Liver (tissue), 9 donors: ENCODE results near the gene CACNA1I. TPM values are rescaled to one million over a fixed set of nuclear protein-coding genes. Genes with fewer than 3 reads are reported as not detected.

Experiments
- DNase-seq: peaks from one replicate; pipeline ENCODE4 v3.0.0-alpha.2; 2017; ENCODE audit warnings: low spot score
- H3K27ac ChIP-seq, 2 donors: one replicate each; pipeline ENCODE4 v1.7.0; 2013; ENCODE audit warnings: inconsistent platforms in 2 of 2, low read length in 2 of 2, control low read depth in 1 of 2, low read depth in 1 of 2, mild to moderate bottlenecking in 1 of 2
- H3K27me3 ChIP-seq, 4 donors: one replicate each; pipeline versions ENCODE4 v1.6.1 to v1.7.0; 2013; ENCODE audit warnings: low read length in 3 of 4, inconsistent platforms in 1 of 4, mild to moderate bottlenecking in 1 of 4, moderate library complexity in 1 of 4; ENCODE audit not compliant: control insufficient read depth in 4 of 4, insufficient read depth in 4 of 4
- H3K36me3 ChIP-seq, 4 donors: one replicate each; pipeline versions ENCODE4 v1.6.1 to v1.7.0; 2013; ENCODE audit warnings: low read length in 3 of 4, mild to moderate bottlenecking in 3 of 4, low read depth in 1 of 4, moderate library complexity in 1 of 4; ENCODE audit not compliant: control insufficient read depth in 4 of 4, insufficient read depth in 3 of 4
- H3K4me1 ChIP-seq, 4 donors: one replicate each; pipeline versions ENCODE4 v1.6.1 to v1.7.0; 2013; ENCODE audit warnings: low read length in 3 of 4, mild to moderate bottlenecking in 3 of 4, moderate library complexity in 1 of 4; ENCODE audit not compliant: control insufficient read depth in 4 of 4, insufficient read depth in 4 of 4
- H3K4me3 ChIP-seq, 3 donors: one replicate each; pipeline versions ENCODE4 v1.6.1 to v1.7.0; 2013; ENCODE audit warnings: low read length in 3 of 3, control low read depth in 1 of 3, low read depth in 1 of 3, mild to moderate bottlenecking in 1 of 3
- H3K9ac ChIP-seq, 2 donors: one replicate each; pipeline ENCODE4 v1.7.0; 2013; ENCODE audit warnings: low read length in 2 of 2, mild to moderate bottlenecking in 2 of 2, moderate library complexity in 2 of 2, control low read depth in 1 of 2, low read depth in 1 of 2
- H3K9me3 ChIP-seq, 4 donors: one replicate each; pipeline versions ENCODE4 v1.6.1 to v1.7.0; 2013; ENCODE audit warnings: low read length in 3 of 4; ENCODE audit not compliant: control insufficient read depth in 4 of 4
- CTCF ChIP-seq: fragments of 150-350 bp; IDR thresholded peaks from 2 replicates; pipeline ENCODE4 v1.5.1; 2017; ENCODE audit warnings: improper control_type of control experiment, low read depth, low read length; ENCODE audit not compliant: missing input control
- EGR1 ChIP-seq, 2 donors: IDR thresholded peaks; 2 replicates each; pipeline ENCODE4 v1.6.1; 2016 to 2018; ENCODE audit warnings: antibody characterized with exemption in 2 of 2, low read depth in 2 of 2
- FOXA1 ChIP-seq: IDR thresholded peaks from 2 replicates; pipeline ENCODE4 v1.6.1; 2016; ENCODE audit warnings: antibody characterized with exemption
- FOXA2 ChIP-seq: IDR thresholded peaks from 2 replicates; pipeline ENCODE4 v1.6.1; 2016; ENCODE audit warnings: antibody characterized with exemption
- GABPA ChIP-seq, 2 donors: IDR thresholded peaks in 1 of 2; conservative IDR thresholded peaks in 1 of 2; 2 replicates each; pipeline ENCODE4 v1.6.1; 2016; ENCODE audit warnings: antibody characterized with exemption in 2 of 2, mild to moderate bottlenecking in 1 of 2, moderate library complexity in 1 of 2
- HNF4G ChIP-seq: IDR thresholded peaks from 2 replicates; pipeline ENCODE4 v1.6.1; 2016; ENCODE audit warnings: antibody characterized with exemption
- JUND ChIP-seq, 2 donors: IDR thresholded peaks; 2 replicates each; pipeline ENCODE4 v1.6.1; 2016; ENCODE audit warnings: antibody characterized with exemption in 2 of 2
- NR2F2 ChIP-seq: IDR thresholded peaks from 2 replicates; pipeline ENCODE4 v1.6.1; 2016; ENCODE audit warnings: antibody characterized with exemption
- RAD21 ChIP-seq, 2 donors: IDR thresholded peaks; 2 replicates each; pipeline ENCODE4 v1.6.1; 2016; ENCODE audit warnings: antibody characterized with exemption in 2 of 2, mild to moderate bottlenecking in 2 of 2
- RXRA ChIP-seq, 2 donors: IDR thresholded peaks; 2 replicates each; pipeline ENCODE4 v1.6.1; 2017 to 2018; ENCODE audit warnings: antibody characterized with exemption in 2 of 2, mild to moderate bottlenecking in 1 of 2
- SP1 ChIP-seq: IDR thresholded peaks from 2 replicates; pipeline ENCODE4 v1.6.1; 2018; ENCODE audit warnings: antibody characterized with exemption, mild to moderate bottlenecking
- TAF1 ChIP-seq: conservative IDR thresholded peaks from 2 replicates; pipeline ENCODE4 v1.6.1; 2016; ENCODE audit warnings: antibody characterized with exemption, mild to moderate bottlenecking
- YY1 ChIP-seq: IDR thresholded peaks from 2 replicates; pipeline ENCODE4 v1.6.1; 2016; ENCODE audit warnings: antibody characterized with exemption, mild to moderate bottlenecking
- WGBS: extraction: QIAGEN DNeasy Blood & Tissue Kit; methylation state at CpG from one replicate; pipeline ENCODE4 v1.1.7; 2013; 5-methylcytosine and 5-hydroxymethylcytosine counted together
- polyA plus RNA-seq, 2 donors: library from polyadenylated mRNA; stranded (reverse) in 1 of 2; unstranded in 1 of 2; fragments of 200-250 nt in 1 of 2; fragments of >200 nt in 1 of 2; fragmentation: Nextera tagmentation in 1 of 2; extraction: Ambion mirVana in 1 of 2; gene quantifications; one replicate each; pipeline versions ENCODE4 v1.2.1 to v1.2.3, GENCODE V29; 2013 to 2015
- total RNA-seq, 2 donors: library from RNA; depleted of rRNA; stranded (reverse); fragments of >200 nt; gene quantifications; one replicate each; pipeline ENCODE4 v1.2.3, GENCODE V29; 2014
- TF ChIP-seq, protein P1 (sequence below): IDR thresholded peaks from 2 replicates; pipeline ENCODE4 v1.6.1; 2016; ENCODE audit warnings: antibody characterized with exemption
- TF ChIP-seq, protein P2 (sequence below): IDR thresholded peaks from 2 replicates; pipeline ENCODE4 v1.6.1; 2016; ENCODE audit warnings: antibody characterized with exemption
- TF ChIP-seq, protein P3 (sequence below): IDR thresholded peaks from 2 replicates; pipeline ENCODE4 v1.6.1; 2016; ENCODE audit warnings: antibody characterized with exemption, mild to moderate bottlenecking
- donor health status: healthy.
- donor health status: healthy.
- donor health status: healthy.
- donor health status: healthy.
- donor health status: healthy.

The CACNA1I gene
- total and polyA plus RNA-seq, 4 donors = under 0.01 to 0.14 (median 0.01) TPM; not detected in 1

GRCh38 chr22:39734866-39735265 lies 164.3 kb downstream of the CACNA1I start:
- no peak overlapping the region for H3K4me3 ChIP-seq
- no peak overlapping the region for H3K9ac ChIP-seq
- no peak overlapping the region for H3K27ac ChIP-seq
- no peak for DNase-seq
- WGBS = 69% methylated on average over 5 of the region's 5 CpGs
- peaks cover 0 to 4% (median 0%) of the 10 kb centered on the region in 4 donors for H3K9me3 ChIP-seq
- H3K4me1 ChIP-seq = no peaks in the 10 kb centered on the region
- no peak for TF ChIP-seq HNF4G
- TF ChIP-seq RAD21 (IDR thresholded peaks at IDR 0.05) = no peak
- no peak for TF ChIP-seq JUND (IDR thresholded peaks at IDR 0.05)
- TF ChIP-seq, protein P1, sequence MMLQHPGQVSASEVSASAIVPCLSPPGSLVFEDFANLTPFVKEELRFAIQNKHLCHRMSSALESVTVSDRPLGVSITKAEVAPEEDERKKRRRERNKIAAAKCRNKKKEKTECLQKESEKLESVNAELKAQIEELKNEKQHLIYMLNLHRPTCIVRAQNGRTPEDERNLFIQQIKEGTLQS = no peak
- no peak for TF ChIP-seq TAF1
- TF ChIP-seq, protein P2, sequence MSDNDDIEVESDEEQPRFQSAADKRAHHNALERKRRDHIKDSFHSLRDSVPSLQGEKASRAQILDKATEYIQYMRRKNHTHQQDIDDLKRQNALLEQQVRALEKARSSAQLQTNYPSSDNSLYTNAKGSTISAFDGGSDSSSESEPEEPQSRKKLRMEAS = no peak
- no peak for TF ChIP-seq FOXA1
- TF ChIP-seq EGR1 (IDR thresholded peaks at IDR 0.05; ENCODE audit: low read depth in 2 of 2) = no peak
- no peak for TF ChIP-seq FOXA2
- TF ChIP-seq, protein P3, sequence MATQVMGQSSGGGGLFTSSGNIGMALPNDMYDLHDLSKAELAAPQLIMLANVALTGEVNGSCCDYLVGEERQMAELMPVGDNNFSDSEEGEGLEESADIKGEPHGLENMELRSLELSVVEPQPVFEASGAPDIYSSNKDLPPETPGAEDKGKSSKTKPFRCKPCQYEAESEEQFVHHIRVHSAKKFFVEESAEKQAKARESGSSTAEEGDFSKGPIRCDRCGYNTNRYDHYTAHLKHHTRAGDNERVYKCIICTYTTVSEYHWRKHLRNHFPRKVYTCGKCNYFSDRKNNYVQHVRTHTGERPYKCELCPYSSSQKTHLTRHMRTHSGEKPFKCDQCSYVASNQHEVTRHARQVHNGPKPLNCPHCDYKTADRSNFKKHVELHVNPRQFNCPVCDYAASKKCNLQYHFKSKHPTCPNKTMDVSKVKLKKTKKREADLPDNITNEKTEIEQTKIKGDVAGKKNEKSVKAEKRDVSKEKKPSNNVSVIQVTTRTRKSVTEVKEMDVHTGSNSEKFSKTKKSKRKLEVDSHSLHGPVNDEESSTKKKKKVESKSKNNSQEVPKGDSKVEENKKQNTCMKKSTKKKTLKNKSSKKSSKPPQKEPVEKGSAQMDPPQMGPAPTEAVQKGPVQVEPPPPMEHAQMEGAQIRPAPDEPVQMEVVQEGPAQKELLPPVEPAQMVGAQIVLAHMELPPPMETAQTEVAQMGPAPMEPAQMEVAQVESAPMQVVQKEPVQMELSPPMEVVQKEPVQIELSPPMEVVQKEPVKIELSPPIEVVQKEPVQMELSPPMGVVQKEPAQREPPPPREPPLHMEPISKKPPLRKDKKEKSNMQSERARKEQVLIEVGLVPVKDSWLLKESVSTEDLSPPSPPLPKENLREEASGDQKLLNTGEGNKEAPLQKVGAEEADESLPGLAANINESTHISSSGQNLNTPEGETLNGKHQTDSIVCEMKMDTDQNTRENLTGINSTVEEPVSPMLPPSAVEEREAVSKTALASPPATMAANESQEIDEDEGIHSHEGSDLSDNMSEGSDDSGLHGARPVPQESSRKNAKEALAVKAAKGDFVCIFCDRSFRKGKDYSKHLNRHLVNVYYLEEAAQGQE = no peak
- TF ChIP-seq RXRA (IDR thresholded peaks at IDR 0.05) = no peak
- TF ChIP-seq SP1 = no peak
- TF ChIP-seq YY1 = no peak
- TF ChIP-seq NR2F2 = no peak
- no peak for TF ChIP-seq GABPA (IDR thresholded peaks at IDR 0.05 in 1 of 2, conservative IDR thresholded peaks at IDR 0.05 in 1 of 2)
- H3K36me3 ChIP-seq = no peaks in the 10 kb centered on the region
- H3K27me3 ChIP-seq = peaks cover 0 to 13% (median 3%) of the 10 kb centered on the region in 4 donors

DNA sequence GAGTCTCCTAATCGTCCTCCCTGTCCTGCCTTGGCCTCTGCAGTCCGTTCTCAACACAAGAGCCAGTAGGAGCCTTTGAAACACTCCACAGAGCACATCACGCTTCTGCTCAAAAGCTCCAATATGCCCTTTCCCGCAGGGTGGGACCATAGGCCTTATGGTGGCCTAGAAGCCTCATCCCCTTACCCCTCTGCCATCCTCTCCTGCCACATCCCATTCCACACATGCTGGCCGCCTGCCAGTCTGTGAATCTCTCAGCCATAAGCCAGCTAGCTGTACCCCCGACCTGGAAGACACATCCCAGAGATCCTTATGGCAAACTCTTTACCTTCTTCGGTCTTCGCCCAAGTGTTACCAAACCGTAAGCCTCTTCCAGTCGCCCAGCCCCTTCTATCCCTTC lies 165.2 kb downstream of the CACNA1I start:
- no peak overlapping the region for H3K27ac ChIP-seq
- H3K27me3 ChIP-seq = peaks cover 0 to 13% (median 3%) of the 10 kb centered on the region in 4 donors
- no peak overlapping the region for H3K4me3 ChIP-seq
- no peaks in the 10 kb centered on the region for H3K36me3 ChIP-seq
- no peaks in the 10 kb centered on the region for H3K4me1 ChIP-seq
- no peak for TF ChIP-seq FOXA2
- 79% methylated on average over 10 of the region's 10 CpGs for WGBS
- H3K9ac ChIP-seq = no peak overlapping the region
- no peak for DNase-seq
- peaks cover 0 to 4% (median 0%) of the 10 kb centered on the region in 4 donors for H3K9me3 ChIP-seq

DNA sequence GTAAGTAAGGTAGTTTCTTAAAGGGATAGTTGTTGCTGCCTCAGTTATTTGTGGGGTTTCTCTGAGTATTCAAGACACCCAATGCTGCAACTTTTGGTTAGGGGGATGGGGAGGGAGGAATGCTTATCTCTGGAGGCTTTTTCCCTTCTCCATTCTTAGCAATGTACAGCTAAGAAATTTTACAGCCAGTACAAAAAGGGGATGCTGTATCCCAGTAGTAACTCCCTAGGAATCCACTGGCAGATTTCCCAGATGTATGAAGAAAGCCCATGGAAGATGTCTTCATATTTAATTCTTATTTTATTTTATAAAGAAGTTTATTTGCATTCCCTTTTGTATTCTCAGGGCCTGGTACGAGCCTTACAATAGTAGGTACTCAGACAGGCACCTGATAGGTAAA lies 168.2 kb downstream of the CACNA1I start:
- TF ChIP-seq RXRA (IDR thresholded peaks at IDR 0.05) (no peak), CTCF (no peak), NR2F2 (no peak), EGR1 (IDR thresholded peaks at IDR 0.05; ENCODE audit: low read depth in 2 of 2) (no peak), FOXA1 (no peak), GABPA (IDR thresholded peaks at IDR 0.05 in 1 of 2, conservative IDR thresholded peaks at IDR 0.05 in 1 of 2) (no peak), HNF4G (no peak), RAD21 (IDR thresholded peaks at IDR 0.05) (no peak), YY1 (no peak), SP1 (no peak)
- TF ChIP-seq, protein P3 = no peak
- TF ChIP-seq, protein P2 = no peak
- no peaks in the 10 kb centered on the region for H3K4me1 ChIP-seq
- no peak overlapping the region for H3K9ac ChIP-seq
- no peak for DNase-seq
- H3K9me3 ChIP-seq = peaks cover 0 to 4% (median 0%) of the 10 kb centered on the region in 4 donors
- H3K27ac ChIP-seq = no peak overlapping the region
- no peaks in the 10 kb centered on the region for H3K36me3 ChIP-seq
- peaks cover 0 to 9% (median 3%) of the 10 kb centered on the region in 4 donors for H3K27me3 ChIP-seq
- H3K4me3 ChIP-seq = no peak overlapping the region
- 51% methylated on average over 1 of the region's 1 CpG for WGBS
